H1 (cell line): ENCODE measurements around the gene MYH13. TPM values are rescaled to one million over a fixed set of nuclear protein-coding genes. Genes with fewer than 3 reads are reported as not detected.
A peak's percentile ranks its signal among the peaks of the same experiment; 100 is the strongest.

ENCODE experiments used
- CTCF ChIA-PET: fragments of 300-600 bp; sonication (Branson Sonifier 250); formaldehyde crosslinking; loops from one replicate; lab custom pipeline; 2021; ENCODE audit not compliant: partially characterized antibody; lab: Charles Lee
- POLR2A ChIA-PET: fragments of 300-600 bp; sonication (Branson Sonifier 250); formaldehyde crosslinking; loops from one replicate; lab custom pipeline; 2021; ENCODE audit warnings: inconsistent platforms; ENCODE audit not compliant: partially characterized antibody; lab: Charles Lee
- DNase-seq, 2 experiments: peaks; one replicate each; pipeline versions ENCODE4 v3.0.0 to v3.0.0-alpha.2; 2010 to 2022; ENCODE audit warnings: low spot score in 2 of 2, low read depth in 1 of 2, mixed read lengths in 1 of 2
- FAIRE-seq: peaks from 2 replicates; lab custom pipeline; 2011; peaks lifted over from hg19 to GRCh38; lab: Jason Lieb, UNC
- H2AFZ ChIP-seq: 2 replicates; pipeline ENCODE4 v1.8.1; 2012; ENCODE audit warnings: low read length, inconsistent platforms
- H2AK5ac ChIP-seq: 2 replicates; pipeline ENCODE4 v1.6.1; 2013; ENCODE audit warnings: low read depth, low read length
- H2BK120ac ChIP-seq: replicated peaks from 2 replicates; pipeline ENCODE3; 2013; ENCODE audit warnings: low read depth, low read length, inconsistent platforms
- H2BK12ac ChIP-seq: 2 replicates; pipeline ENCODE4 v1.6.1; 2013; ENCODE audit warnings: low read depth, low read length
- H2BK15ac ChIP-seq: 2 replicates; pipeline ENCODE4 v1.6.1; 2013; ENCODE audit warnings: low read length
- H2BK20ac ChIP-seq: 2 replicates; pipeline ENCODE4 v1.6.1; 2013; ENCODE audit warnings: low read length
- H2BK5ac ChIP-seq: 2 replicates; pipeline ENCODE4 v1.6.1; 2013; ENCODE audit warnings: low read depth, low read length
- H3K14ac ChIP-seq: 2 replicates; pipeline ENCODE4 v1.6.1; 2013; ENCODE audit warnings: inconsistent platforms; ENCODE audit not compliant: insufficient read length
- H3K18ac ChIP-seq: 2 replicates; pipeline ENCODE4 v1.6.1; 2013; ENCODE audit warnings: low read length; ENCODE audit errors: extremely low read depth
- H3K23ac ChIP-seq: 2 replicates; pipeline ENCODE4 v1.6.1; 2013; ENCODE audit warnings: inconsistent platforms; ENCODE audit not compliant: insufficient read length
- H3K23me2 ChIP-seq: 2 replicates; pipeline ENCODE4 v1.6.1; 2013; ENCODE audit warnings: low read depth, low read length
- H3K27ac ChIP-seq: 2 replicates; pipeline ENCODE4 v1.6.1; 2011; ENCODE audit warnings: low read depth, low read length, inconsistent platforms
- H3K27me3 ChIP-seq, 4 experiments: replicated peaks in 1 of 4; 1 replicate in 1 of 4; 2 replicates in 3 of 4; pipeline versions ENCODE4 v1.6.1 to v1.8.1; 2011 to 2013; ENCODE audit warnings: low read length in 3 of 4, mild to moderate bottlenecking in 3 of 4, inconsistent platforms in 2 of 4, mixed read lengths in 2 of 4, moderate library complexity in 1 of 4; ENCODE audit not compliant: control insufficient read depth in 3 of 4, insufficient read depth in 3 of 4; ENCODE audit errors: extremely low read depth in 1 of 4
- H3K36me3 ChIP-seq, 4 experiments: 2 replicates each; pipeline versions ENCODE4 v1.6.1 to v1.8.1; 2011 to 2013; ENCODE audit warnings: mild to moderate bottlenecking in 4 of 4, low read length in 3 of 4, moderate library complexity in 2 of 4, control low read depth in 1 of 4, inconsistent platforms in 1 of 4; ENCODE audit not compliant: insufficient read depth in 4 of 4, control insufficient read depth in 2 of 4
- H3K4ac ChIP-seq: replicated peaks from 2 replicates; pipeline ENCODE3; 2013; ENCODE audit warnings: low read length, low read depth, mixed read lengths, inconsistent platforms; ENCODE audit not compliant: insufficient read length
- H3K4me1 ChIP-seq, 4 experiments: replicated peaks in 1 of 4; 1 replicate in 1 of 4; 2 replicates in 3 of 4; pipeline versions ENCODE4 v1.6.1 to v1.8.1; 2011 to 2013; ENCODE audit warnings: low read length in 3 of 4, inconsistent platforms in 2 of 4, mixed read lengths in 1 of 4; ENCODE audit not compliant: insufficient read depth in 4 of 4, control insufficient read depth in 3 of 4
- H3K4me2 ChIP-seq, 2 experiments: 2 replicates each; pipeline versions ENCODE4 v1.6.1 to v1.8.1; 2011 to 2013; ENCODE audit warnings: low read depth in 2 of 2, low read length in 2 of 2, control low read depth in 1 of 2, inconsistent platforms in 1 of 2, mild to moderate bottlenecking in 1 of 2; ENCODE audit not compliant: insufficient read depth in 1 of 2
- H3K4me3 ChIP-seq, 4 experiments: fragments of 200-600, 300-600 bp in 1 of 4; sonication (generic), shearing (Covaris generic), sonication (Bioruptor Twin) in 1 of 4; 2 replicates each; pipeline versions ENCODE4 v1.5.1 to v1.8.1; 2011 to 2016; ENCODE audit warnings: low read length in 4 of 4, low read depth in 3 of 4, control low read depth in 2 of 4, inconsistent platforms in 2 of 4, mild to moderate bottlenecking in 2 of 4, mixed read lengths in 1 of 4, moderate library complexity in 1 of 4; ENCODE audit not compliant: insufficient read depth in 2 of 4; ENCODE audit errors: extremely low read depth in 1 of 4
- H3K56ac ChIP-seq: replicated peaks from 2 replicates; pipeline ENCODE3; 2013; ENCODE audit warnings: low read depth, mild to moderate bottlenecking, mixed read lengths, low read length, inconsistent platforms; ENCODE audit not compliant: insufficient read length
- H3K79me1 ChIP-seq: 2 replicates; pipeline ENCODE4 v1.6.1; 2013; ENCODE audit warnings: low read depth, low read length, control low read depth
- H3K79me2 ChIP-seq, 2 experiments: 2 replicates each; pipeline versions ENCODE4 v1.6.1 to v1.8.1; 2012 to 2013; ENCODE audit warnings: low read length in 2 of 2, mild to moderate bottlenecking in 2 of 2, inconsistent platforms in 1 of 2; ENCODE audit not compliant: insufficient read depth in 2 of 2, control insufficient read depth in 1 of 2
- H3K9ac ChIP-seq, 4 experiments: replicated peaks in 1 of 4; 1 replicate in 1 of 4; 2 replicates in 3 of 4; pipeline versions ENCODE4 v1.6.1 to v1.8.1; 2011 to 2013; ENCODE audit warnings: low read depth in 3 of 4, low read length in 3 of 4, control low read depth in 2 of 4, mild to moderate bottlenecking in 2 of 4, moderate library complexity in 2 of 4, inconsistent platforms in 1 of 4; ENCODE audit errors: extremely low read depth in 1 of 4
- H3K9me3 ChIP-seq, 2 experiments: 2 replicates each; pipeline versions ENCODE4 v1.6.1 to v1.8.1; 2012 to 2013; ENCODE audit warnings: mild to moderate bottlenecking in 2 of 2, moderate library complexity in 2 of 2, control low read depth in 1 of 2, inconsistent platforms in 1 of 2, low read depth in 1 of 2, low read length in 1 of 2, mixed read lengths in 1 of 2; ENCODE audit not compliant: insufficient read depth in 2 of 2
- H4K20me1 ChIP-seq, 2 experiments: replicated peaks in 1 of 2; 2 replicates each; pipeline versions ENCODE3 to v1.8.1; 2011 to 2013; ENCODE audit warnings: inconsistent platforms in 2 of 2, low read length in 2 of 2, mild to moderate bottlenecking in 1 of 2; ENCODE audit not compliant: insufficient read depth in 2 of 2, control insufficient read depth in 1 of 2
- H4K5ac ChIP-seq: 2 replicates; pipeline ENCODE4 v1.6.1; 2013; ENCODE audit warnings: low read length, low read depth, mixed read lengths, inconsistent platforms; ENCODE audit not compliant: insufficient read length
- H4K8ac ChIP-seq: 2 replicates; pipeline ENCODE4 v1.8.0; 2013; ENCODE audit warnings: mild to moderate bottlenecking, moderate library complexity, low read length, inconsistent platforms; ENCODE audit not compliant: insufficient read depth; ENCODE audit errors: extremely low read depth
- H4K91ac ChIP-seq: replicated peaks from 2 replicates; pipeline ENCODE3; 2013; ENCODE audit warnings: low read length, mixed read lengths, inconsistent platforms; ENCODE audit not compliant: insufficient read length
- CTCF ChIP-seq, 3 experiments: IDR thresholded peaks; 1 replicate in 2 of 3; 2 replicates in 1 of 3; pipeline versions ENCODE4 v1.5.1 to v1.6.1; 2011; ENCODE audit warnings: low read length in 3 of 3, mild to moderate bottlenecking in 3 of 3, inconsistent platforms in 2 of 3, low read depth in 1 of 3, moderate library complexity in 1 of 3; ENCODE audit not compliant: insufficient read depth in 1 of 3; ENCODE audit errors: control extremely low read depth in 1 of 3
- SP2 ChIP-seq: IDR thresholded peaks from 2 replicates; pipeline ENCODE4 v1.6.1; 2012; ENCODE audit warnings: mild to moderate bottlenecking, low read length, inconsistent platforms
- WGBS, 2 experiments: shearing (Covaris generic) in 1 of 2; methylation state at CpG; one replicate each; pipeline versions ENCODE4 v1.1.6 to v1.1.7; 2013 to 2015; ENCODE audit warnings: low lambda C conversion rate in 2 of 2, mixed read lengths in 2 of 2, inconsistent platforms in 1 of 2, low coverage in 1 of 2, missing lambda C conversion rate in 1 of 2; ENCODE audit not compliant: insufficient replicate concordance in 2 of 2, insufficient coverage in 1 of 2, insufficient read length in 1 of 2; ENCODE audit errors: extremely low coverage in 1 of 2, missing lambda C conversion rate in 1 of 2; 5-methylcytosine and 5-hydroxymethylcytosine counted together
- polyA plus RNA-seq, 7 experiments: library from polyadenylated mRNA; depleted of rRNA in 3 of 7; stranded (reverse) in 5 of 7; unstranded in 2 of 7; fragments of >200 nt in 5 of 7; fragments of 200-250 nt in 2 of 7; gene quantifications; 1 replicate in 5 of 7; 2 replicates in 1 of 7; 4 replicates in 1 of 7; pipeline versions ENCODE4 v1.2.1 to v1.2.3, GENCODE V29; 2011 to 2013; ENCODE audit warnings: missing spikeins in 2 of 7, mixed read lengths in 2 of 7
- total RNA-seq: library from RNA; stranded (reverse); fragmentation: NEBNext Ultra II Directional; extraction: Animal tissue kit (Norgen Biotek cat#: 25700); gene quantifications from 2 replicates; pipeline ENCODE4 v1.2.1, GENCODE V29; 2021

The MYH13 gene
- total and polyA plus RNA-seq, 2 of the 8 experiments (the other 6 are each of a cell fraction or from before 2014, with no cell fraction given): not detected

GRCh38 chr17:10415161-10415560, 42.4 kb upstream of the MYH13 start:
- no peaks in the 10 kb centered on the region for H3K79me1 ChIP-seq
- no peak overlapping the region; a peak in 1 of 7 replicates for H3K9ac ChIP-seq
- H2AK5ac ChIP-seq: no peak overlapping the region
- 0 out of 2 replicates have a peak overlapping the region, but pooled peaks have one; percentile 65 for H2BK15ac ChIP-seq
- no peak overlapping the region for H3K18ac ChIP-seq
- no peaks in the 10 kb centered on the region for H3K27me3 ChIP-seq
- H3K36me3 ChIP-seq: no peaks in the 10 kb centered on the region
- H4K91ac ChIP-seq: no peak overlapping the region
- H4K8ac ChIP-seq: no peak overlapping the region
- no peak overlapping the region for H3K4ac ChIP-seq
- peaks cover 0 to 5% (median 1%) of the 10 kb centered on the region in 4 experiments; a peak in 3 of 7 replicates for H3K4me1 ChIP-seq
- no peak overlapping the region for H2BK120ac ChIP-seq
- ChIA-PET CTCF (interaction anchor here (1.0 kb wide), 1 partner anchor 10 kb away, joined by 3 read pairs; no protein-coding TSS in a partner anchor), POLR2A (no interaction called here)
- H2AFZ ChIP-seq: peak overlapping the region; percentile 27; the same call in 1 of the 2 replicates
- DNase-seq (no peak), FAIRE-seq (no peak)
- WGBS, 2 experiments: 78% methylated on average over 4 of the region's 4 CpGs; no CpG with 5 or more reads in 1 of the 2 experiments
- H2BK5ac ChIP-seq: no peak overlapping the region
- H3K9me3 ChIP-seq: no peaks in the 10 kb centered on the region
- H3K79me2 ChIP-seq: no peaks in the 10 kb centered on the region
- H3K56ac ChIP-seq: no peak overlapping the region
- no peak overlapping the region for H2BK12ac ChIP-seq
- no peaks in the 10 kb centered on the region; the same call in 1 of the 2 replicates for H3K23me2 ChIP-seq
- no peaks in the 10 kb centered on the region for H4K20me1 ChIP-seq
- no peak overlapping the region for H3K4me2 ChIP-seq
- TF ChIP-seq SP2 (no peak), CTCF (IDR thresholded peaks at IDR 0.05; ENCODE audit: control extremely low read depth in 1 of 3, insufficient read depth in 1 of 3, low read depth in 1 of 3, low read length in 3 of 3) (peak in 2 of 3 experiments; percentile 19 to 22; a peak in 2 of 4 replicates)
- no peak overlapping the region for H4K5ac ChIP-seq
- H3K27ac ChIP-seq: no peak overlapping the region
- no peak overlapping the region for H3K4me3 ChIP-seq
- H2BK20ac ChIP-seq: no peak overlapping the region
- H3K14ac ChIP-seq: no peak overlapping the region
- H3K23ac ChIP-seq: no peak overlapping the region
